ELR (cell line): ENCODE data around the gene RPL22L1.
A peak's percentile ranks its signal among the peaks of the same experiment; 100 is the strongest.
"Not testable (repeated sequence)": the region's sequence is repeated elsewhere in the genome, so short reads cannot be mapped to it uniquely, and the experiment has no call there.

ENCODE experiments used
- DNase-seq: peaks from one replicate; pipeline ENCODE4 v3.0.0-alpha.2; 2015; ENCODE audit warnings: low read depth

The RPL22L1 gene

DNA sequence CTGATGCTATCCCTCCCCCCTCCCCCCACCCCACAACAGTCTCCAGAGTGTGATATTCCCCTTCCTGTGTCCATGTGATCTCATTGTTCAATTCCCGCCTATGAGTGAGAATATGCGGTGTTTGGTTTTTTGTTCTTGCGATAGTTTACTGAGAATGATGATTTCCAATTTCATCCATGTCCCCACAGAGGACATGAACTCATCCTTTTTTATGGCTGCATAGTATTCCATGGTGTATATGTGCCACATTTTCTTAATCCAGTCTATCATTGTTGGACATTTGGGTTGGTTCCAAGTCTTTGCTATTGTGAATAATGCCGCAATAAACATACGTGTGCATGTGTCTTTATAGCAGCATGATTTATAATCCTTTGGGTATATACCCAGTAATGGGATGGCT, 8.7 kb upstream of the RPL22L1 start:
- not testable (repeated sequence) for DNase-seq

DNA sequence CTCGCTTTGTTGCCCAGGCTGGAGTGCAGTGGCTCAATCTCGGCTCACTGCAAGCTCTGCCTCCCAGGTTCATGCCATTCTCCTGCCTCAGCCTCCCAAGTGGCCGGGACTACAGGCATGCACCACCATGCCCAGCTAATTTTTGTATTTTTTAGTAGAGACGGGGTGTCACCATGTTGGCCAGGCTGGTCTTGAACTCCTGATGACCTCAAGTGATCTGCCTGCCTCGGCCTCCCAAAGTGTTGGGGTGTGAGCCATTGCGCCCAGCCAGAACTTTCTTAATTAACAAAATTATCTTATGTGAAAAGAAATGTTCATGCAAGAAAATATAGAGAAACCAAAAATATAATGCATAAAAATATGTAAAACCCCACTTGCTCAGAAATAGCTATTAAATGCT, 7.3 kb upstream of the RPL22L1 start:
- DNase-seq = not testable (repeated sequence)

DNA sequence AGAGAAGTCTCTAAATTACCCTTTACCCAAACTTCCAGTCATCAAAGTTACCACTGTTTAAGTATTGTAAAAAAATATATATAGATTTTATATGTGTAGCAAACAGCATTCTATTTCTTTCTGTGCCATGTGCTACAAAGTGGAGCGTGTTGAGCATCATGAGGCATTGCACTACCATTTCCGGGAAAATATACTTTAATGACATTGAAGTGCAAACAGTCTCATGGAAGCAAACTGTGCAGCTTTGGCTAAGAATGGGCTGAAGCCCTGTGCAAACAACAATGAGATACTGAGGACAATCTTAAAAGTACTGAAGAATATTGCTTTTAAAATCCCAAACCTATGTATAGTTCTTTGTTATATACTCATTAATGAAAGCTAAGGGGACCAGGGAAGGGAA, 6.5 kb upstream of the RPL22L1 start:
- no peak for DNase-seq

DNA sequence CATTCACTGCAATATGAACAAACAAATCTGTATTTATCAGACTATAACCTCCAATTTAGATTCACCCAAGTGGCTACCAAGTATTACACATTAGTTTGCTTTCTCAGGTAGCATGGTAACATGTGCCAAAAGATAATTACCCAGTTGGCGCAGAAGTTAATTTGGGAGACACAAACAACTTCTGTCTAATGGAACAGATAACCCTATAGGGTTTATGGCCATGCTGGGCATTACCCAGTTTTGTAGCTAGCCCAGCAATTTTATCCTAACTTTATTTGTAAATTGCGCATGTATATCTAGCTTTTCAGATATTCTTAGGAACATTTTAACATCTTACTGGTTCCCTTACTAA, 780 bp downstream of the RPL22L1 start:
- peak; percentile 26 for DNase-seq

DNA sequence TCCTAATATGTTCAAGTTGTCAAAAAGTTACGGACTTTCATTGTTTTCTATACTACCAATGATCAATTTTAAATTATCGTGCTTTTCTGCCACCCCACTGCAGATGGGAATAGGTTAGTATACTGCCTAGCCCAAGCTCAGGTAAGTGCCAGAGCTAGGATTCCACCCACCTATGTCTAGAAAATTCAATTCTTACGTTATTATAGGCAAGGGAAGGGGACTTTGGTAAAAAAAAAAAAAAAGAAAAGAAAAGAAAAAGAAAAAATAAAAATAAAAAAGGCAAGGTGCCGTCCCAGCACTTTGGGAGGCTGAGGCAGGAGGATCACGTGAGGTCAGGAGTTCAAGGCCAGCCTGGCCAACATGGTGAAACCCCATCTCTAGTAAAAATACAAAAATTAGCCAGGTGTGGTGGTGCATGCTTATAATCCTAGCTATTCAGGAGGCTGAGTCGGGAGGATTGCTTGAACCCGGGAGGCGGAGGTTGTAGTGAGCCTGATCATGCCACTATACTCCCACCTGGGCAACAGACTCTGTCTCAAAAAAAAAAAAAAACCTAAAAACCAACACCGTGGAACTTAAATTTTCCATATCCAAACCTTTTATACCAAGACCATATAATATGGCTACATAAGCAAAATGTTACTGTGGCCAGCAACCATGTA, 1.3 kb downstream of the RPL22L1 start:
- peak; percentile 32 for DNase-seq

DNA sequence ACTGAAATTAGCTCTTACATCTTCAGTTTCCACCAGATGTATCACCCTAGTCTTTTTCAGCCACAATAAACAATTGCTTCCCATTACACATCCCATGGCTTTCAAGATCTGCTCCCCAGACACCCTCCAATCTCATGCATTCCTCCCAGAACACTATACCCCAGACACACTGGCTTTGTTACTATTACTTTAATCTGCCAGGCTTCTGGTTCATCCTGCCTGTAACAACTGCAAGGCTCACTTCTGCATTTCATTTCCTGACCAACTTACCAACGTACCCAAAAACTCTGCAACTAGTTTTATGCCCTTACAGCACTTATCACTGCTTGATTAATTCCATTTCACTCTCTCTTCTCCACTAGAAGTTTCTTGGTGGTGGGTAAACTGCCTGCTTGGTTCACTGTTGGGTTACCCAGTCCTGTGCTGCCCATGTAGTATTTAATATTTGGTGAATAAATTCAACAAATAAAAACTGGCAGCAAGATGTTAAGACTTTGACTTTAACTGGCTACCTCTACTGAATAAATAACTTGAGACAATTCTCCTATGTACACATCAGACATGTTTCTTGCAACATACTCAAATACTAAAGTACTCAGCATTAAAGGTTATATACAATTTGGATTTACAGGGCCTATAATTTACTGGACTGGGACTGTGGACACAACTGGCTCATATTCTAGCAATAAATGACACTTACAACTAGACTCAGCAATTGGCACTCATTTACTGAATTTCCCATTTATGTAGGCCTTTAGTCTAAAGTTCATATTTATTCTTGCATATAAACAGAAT, 2.7 kb downstream of the RPL22L1 start:
- peak; percentile 41 for DNase-seq

DNA sequence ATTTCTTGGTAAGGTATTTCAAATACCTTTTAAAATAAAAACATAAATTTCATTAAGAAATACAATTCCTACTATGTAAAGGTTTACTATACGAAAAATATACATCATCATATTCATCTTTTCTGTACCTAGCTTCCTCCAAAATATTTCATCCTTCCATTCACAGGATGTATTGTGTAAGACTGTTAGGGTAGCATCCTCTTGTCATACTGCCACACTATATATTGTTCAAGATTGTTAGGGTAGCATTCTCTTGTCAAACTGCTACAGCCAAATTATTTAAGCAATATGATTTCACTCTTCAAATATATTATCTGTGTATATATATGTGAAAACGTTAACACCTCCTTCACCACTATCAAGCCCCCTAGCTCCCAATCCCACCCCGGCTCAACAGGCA, 3.5 kb downstream of the RPL22L1 start:
- DNase-seq = no peak

DNA sequence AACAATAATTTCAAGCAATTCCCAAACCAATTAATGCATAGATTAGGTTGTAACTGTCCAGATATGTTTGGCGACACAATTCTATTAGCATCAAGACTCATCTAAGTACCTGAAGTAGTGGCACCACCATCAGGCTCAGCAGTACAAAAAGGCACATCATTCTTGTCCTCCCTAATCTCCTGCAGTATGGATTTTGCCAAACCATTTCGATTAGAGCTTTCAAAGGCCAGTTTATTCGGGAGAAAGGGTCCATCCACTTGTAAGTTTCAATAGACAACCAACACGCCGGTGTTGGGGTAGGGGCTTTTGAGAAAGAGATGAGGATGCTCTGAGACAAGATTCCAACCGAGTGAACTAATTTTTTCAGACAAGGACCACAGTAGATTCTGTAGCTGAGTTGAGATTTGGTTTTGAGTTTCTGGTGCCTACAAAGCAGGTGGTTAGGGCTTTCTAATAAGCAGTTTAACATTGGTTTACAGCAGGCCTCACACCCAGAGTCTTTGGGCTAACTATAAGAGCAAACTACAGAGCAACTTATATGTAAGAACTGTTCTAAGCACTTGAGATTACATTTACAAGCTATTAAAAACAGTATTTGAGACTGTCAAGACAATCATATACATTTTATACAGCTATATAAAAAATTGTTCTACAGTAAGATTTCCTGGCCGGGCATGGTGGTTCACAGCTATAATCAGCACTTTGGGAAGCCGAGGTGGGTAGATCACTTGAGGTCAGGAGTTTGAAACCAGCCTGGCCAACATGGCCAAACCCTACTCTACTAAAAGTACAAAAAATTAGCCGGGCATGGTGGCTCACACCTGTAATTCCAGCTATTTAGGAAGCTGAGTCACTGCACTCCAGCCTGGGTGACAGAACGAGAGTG, 4.5 kb downstream of the RPL22L1 start:
- peak; percentile 41 for DNase-seq

DNA sequence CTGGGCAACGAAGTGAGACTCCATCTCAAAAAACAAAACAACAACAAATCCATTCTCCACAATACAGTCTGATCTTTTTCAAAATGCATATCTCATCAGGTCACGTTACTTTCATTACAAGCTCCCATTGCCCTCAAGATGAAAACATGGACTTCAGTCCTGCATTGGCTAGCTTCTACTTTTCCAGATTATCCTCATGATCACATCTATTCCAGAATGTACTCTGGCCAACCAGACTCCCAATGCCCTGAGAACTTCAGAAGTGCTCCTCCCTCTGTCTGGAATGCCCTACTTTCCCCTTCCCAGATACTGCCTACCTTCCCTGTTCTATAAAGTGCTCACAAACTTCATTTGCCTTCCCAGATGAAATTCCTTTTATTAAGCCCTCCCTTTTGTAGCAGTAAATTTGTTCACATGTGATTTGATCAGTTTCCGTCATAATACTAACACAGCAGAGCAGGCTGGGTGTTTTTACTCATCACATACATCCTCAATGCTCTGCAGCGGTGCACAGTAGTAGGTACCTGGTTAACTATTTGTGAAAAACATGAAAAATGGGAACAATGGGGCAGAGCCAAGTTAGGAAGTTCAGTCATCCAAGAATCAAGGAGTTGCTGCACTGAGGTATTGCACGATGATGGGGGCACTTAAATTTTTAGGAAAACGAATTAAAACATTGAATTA, 5.3 kb downstream of the RPL22L1 start:
- peak; percentile 80 for DNase-seq

DNA sequence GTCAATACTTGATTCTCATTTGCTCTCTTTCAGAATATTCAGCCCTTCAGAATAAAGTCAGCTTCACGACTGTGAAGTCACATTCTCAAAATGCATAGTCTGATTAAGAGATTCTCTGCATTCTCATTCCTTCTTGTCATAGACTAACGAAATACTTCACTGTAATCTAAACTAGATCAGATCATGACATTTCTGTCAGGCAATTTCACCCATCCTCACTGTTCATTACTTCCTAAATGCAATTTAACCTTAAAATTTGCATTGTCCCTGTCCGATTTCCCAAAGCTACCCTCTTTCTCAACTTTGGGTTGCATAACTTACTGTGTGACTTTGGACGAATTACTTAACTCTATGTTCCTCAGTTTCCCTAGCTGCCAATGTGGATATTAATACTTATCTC, 6.2 kb downstream of the RPL22L1 start:
- DNase-seq = peak; percentile 63

DNA sequence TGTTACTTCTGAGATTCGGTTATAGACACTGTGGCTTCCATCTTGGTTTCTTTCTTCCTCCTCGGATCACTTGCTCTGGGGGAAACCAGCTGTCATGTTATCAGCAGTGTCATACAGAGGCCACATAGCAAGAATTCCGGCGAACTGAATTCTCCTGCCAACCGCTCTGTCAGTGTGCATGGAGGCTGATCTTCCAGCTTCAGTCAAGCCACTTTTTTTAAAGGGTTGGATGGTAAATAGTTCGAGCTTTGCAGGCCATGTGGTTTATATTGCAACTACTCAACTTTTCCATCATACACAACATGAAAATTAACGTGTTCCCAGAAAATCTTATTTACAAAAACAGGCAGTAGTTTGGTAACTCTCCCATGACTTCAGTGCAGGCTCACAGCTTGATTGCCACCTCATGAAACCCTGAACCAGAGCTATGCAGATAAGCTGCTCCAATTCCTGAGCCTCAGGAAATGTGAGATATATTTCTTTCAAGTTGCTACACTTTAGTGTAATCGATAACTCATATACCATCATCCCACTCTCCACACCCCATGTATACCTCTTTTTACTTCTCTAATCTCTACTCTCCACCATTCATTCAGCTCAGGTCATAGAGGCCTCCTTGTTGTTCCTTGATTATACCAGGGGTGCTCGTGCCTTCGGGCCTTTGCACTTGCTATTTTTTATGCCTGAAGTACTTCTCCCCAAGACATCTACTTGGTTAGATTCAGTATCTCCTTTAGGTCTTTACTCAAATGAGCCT, 7.2 kb downstream of the RPL22L1 start:
- peak; percentile 41 for DNase-seq

DNA sequence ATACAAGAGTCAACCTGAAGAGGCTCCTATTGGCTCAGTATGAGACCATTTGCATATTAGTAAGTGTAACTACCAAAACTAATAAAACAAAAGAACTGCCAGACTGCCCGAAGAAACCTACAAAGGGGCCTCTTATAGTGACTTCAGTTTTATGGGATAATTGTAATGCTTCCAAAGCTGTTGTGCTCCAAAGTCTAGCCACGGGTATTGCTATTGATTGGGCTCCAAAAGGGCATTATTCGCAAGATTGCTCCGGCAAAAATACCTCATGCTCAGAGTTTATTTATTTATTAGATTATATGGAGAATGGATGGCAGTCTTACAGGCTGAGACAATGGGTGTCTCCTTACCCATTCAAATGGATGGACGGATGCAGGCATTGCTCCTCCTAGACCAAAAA, 11.4 kb downstream of the RPL22L1 start:
- peak; percentile 25 for DNase-seq

DNA sequence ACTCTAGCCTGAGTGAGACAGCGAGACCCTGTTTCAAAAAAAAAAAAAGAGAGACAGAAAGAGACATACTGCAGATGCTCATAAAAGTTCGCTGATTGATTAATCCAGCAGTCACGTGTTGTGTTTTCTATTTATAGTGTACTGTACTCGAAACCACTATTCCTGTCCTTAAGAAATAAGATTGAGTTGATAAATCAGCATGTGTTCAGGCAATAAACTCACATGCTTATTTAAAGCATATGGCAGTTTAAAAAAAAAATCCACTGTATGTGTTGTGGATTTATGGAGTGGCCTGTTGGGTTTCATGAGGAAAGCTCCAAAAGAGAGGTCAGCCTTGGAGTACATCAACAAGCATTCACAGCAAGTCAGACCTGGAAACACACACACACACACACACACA, 17.7 kb downstream of the RPL22L1 start:
- no peak for DNase-seq

DNA sequence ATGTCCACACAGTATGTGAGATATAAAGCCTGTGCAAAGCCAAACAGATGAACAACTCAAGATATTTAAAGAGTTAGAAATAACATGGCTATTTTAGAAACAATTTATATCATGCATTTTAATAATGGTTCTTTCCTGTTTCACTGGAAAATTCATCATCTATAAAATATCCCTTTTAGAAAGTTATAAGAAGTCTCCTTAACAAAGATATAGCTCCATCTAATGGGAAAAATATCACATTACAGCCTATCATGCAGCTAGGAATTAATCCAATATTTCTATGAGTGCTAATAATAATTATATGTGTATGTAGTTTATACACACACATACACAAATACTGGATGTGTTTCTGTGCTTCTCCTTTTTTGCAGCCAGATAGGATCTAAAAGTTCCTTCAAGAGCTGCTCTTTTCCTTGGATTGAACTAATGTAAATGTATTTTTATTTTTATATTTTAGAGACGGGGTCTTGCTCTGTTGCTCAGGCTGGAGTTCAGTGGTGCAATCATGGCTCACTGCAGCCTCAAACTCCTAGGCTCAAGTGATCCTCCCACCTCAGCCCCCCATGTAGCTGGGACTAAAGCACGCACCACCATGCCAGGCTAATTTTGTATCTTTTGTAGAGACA, 21.6 kb downstream of the RPL22L1 start:
- peak; percentile 67 for DNase-seq

DNA sequence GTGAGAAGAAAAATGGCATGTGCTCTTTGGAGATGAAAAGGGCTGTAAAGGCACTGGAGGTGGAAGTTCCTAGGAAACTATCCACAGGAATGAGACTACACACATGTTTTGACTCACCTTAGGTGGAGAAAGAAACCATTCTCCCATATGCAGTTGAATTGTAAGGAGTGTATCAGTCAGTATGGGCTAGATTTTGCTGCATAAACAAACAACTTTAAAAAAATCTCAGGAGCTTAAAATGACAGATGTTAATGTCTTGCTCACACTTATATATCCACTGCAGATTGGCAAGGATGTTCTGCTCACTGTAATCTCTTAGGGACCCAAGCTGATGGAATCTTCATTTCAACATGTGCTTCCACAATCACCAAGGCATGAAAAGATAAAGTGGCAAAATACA, 25.6 kb downstream of the RPL22L1 start:
- no peak for DNase-seq

DNA sequence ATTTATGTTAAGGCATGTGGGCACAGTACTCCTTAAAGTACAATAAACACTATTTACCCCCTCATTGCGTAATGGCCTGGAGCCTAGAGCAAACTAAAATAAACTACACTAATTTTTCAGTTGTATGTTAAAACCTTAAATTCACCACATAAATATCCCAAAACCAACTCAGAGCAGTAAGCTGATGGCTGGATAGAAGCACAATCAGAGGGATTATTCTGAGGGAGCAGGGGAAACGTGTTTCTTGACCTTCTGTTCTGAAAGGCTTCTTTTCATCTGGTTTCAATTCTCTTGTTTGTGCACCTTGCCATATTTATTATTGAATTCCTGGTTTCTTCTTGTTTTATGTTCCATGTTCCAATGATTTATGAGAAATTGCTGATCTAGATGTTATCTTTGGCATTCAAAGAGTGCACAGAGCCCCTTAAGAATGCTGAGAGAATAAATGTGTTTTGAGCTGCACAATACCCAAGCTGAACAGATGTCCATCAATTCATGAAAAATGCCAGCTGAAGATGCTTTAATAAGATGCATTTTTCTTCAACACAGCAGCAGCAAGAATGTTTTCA, 29.6 kb downstream of the RPL22L1 start:
- no peak for DNase-seq

DNA sequence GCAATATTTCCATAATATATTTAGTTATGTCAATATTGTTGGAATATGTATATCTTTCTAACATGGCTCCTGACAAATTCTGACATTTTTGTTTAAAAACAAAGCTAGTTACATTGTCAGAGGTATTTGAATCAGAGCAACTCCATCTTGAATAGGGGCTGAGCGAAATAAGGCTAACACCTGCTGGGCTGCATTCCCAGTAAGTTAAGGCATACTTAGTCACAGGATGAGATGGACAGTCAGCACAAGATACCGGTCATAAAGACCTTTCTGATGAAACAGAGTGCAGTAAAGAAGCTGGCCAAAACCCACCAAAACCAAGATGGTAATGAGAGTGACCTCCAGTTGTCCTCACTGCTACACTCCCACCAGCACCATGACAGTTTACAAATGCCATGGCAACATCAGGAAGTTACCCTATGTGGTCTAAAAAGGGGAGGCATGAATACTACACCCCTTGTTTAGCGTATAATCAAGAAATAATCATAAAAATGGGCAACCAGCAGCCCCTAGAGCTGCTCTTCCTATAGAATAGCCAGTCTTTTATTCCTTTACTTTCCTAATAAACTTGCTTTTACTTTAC, 30.4 kb downstream of the RPL22L1 start:
- peak; percentile 36 for DNase-seq

DNA sequence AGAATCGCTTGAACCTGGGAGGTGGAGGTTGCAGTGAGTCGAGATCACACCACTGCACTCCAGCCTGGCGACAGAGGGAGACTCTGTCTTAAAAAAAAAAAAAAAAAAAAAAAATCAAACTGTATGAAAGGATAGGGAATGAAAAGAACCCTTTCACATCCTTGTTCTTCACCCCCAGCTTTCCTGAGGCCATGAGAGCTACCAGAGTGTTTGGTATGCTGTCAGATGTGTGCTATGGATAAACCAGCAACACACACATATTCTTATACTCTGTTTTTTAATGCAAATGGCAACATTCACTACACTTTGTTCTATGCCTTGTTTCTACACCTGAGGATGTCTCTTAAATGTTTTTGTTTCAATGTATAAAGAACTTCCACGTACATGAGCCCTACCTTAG, 33.5 kb downstream of the RPL22L1 start:
- no peak for DNase-seq

DNA sequence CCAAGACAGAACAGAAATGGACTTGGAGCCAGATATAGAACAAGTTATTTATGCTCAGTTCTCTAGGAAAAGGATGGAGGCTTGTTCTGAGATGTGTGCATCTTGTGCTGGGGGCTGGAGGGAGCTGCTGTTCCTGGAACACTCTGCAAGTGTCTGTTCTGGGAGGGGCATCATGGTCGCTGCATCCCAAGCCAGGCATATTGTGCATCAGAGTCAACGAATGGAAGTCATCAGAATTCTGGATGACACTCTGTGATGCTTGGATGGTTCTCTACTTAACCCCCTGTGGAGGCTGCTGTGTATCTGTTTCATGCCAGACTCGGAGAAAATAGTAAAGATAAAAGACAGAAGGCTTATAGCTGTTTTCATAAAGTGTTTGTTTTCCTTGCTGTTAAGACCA, 34.7 kb downstream of the RPL22L1 start:
- no peak for DNase-seq

DNA sequence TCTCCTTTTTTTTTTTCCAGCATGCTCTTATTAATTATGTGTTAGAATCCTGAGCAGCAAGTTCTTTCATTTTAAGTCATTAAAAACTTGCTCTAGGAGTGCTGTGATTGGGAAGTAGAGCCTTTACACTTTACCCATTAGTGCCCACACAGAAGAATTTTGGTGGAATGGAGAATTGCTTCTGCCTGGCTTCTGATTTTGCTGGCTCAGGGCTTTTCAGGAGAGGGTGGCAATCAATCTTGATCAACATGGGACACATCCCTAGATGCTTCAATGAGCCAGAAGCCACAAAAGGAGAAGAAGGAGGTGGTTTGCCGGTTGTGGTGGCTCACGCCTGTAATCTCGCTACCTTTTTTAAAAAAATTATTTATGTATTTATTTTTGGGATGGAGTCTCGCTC, 39.4 kb downstream of the RPL22L1 start:
- no peak for DNase-seq
